Astrocyte of the cerebellum (primary cell): ENCODE measurements around the gene SEZ6.
A peak's percentile ranks its signal among the peaks of the same experiment; 100 is the strongest.

Experiments
- DNase-seq: peaks from one replicate; pipeline ENCODE4 v3.0.0-alpha.2; 2011; ENCODE audit warnings: low read depth
- H3K4me3 ChIP-seq: 2 replicates; pipeline ENCODE4 v1.5.1; 2011; ENCODE audit warnings: mild to moderate bottlenecking, low read depth, low read length, moderate library complexity
- in situ Hi-C: cut with HindIII; loops from 2 replicates; pipeline ENCODE4 v1.10.0; 2017; ENCODE audit warnings: low sequenced_read_pairs
- TF ChIP-seq, protein P1 (sequence below): IDR thresholded peaks from 2 replicates; pipeline ENCODE4 v1.5.1; 2012; ENCODE audit warnings: low read length, low read depth, moderate library complexity, mild to moderate bottlenecking; ENCODE audit errors: missing control alignments

The SEZ6 gene

GRCh38 chr17:28973425-28973824, 32.4 kb downstream of the SEZ6 start:
- TF ChIP-seq, protein P1, sequence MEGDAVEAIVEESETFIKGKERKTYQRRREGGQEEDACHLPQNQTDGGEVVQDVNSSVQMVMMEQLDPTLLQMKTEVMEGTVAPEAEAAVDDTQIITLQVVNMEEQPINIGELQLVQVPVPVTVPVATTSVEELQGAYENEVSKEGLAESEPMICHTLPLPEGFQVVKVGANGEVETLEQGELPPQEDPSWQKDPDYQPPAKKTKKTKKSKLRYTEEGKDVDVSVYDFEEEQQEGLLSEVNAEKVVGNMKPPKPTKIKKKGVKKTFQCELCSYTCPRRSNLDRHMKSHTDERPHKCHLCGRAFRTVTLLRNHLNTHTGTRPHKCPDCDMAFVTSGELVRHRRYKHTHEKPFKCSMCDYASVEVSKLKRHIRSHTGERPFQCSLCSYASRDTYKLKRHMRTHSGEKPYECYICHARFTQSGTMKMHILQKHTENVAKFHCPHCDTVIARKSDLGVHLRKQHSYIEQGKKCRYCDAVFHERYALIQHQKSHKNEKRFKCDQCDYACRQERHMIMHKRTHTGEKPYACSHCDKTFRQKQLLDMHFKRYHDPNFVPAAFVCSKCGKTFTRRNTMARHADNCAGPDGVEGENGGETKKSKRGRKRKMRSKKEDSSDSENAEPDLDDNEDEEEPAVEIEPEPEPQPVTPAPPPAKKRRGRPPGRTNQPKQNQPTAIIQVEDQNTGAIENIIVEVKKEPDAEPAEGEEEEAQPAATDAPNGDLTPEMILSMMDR = peak; percentile 38
- DNase-seq = peak; percentile 79
- H3K4me3 ChIP-seq = no peak overlapping the region
- in situ Hi-C loops = no loop called here

GRCh38 chr17:28972437-28972836, 33.4 kb downstream of the SEZ6 start:
- no peak overlapping the region for H3K4me3 ChIP-seq
- no peak for DNase-seq
- in situ Hi-C loops = no loop called here
- TF ChIP-seq, protein P1 = no peak

- in situ Hi-C loops = no loop called here
These were observed 35.0 kb downstream of the SEZ6 start for GRCh38 chr17:28970879-28971278.

GRCh38 chr17:28969706-28970393, 36.0 kb downstream of the SEZ6 start:
- H3K4me3 ChIP-seq = no peak overlapping the region
- in situ Hi-C loops = no loop called here
- DNase-seq = no peak
- TF ChIP-seq, protein P1 = no peak

More at GRCh38 chr17:28970879-28971278, 35.0 kb downstream of the SEZ6 start:
- TF ChIP-seq, protein P1 = no peak
- no peak overlapping the region for H3K4me3 ChIP-seq
- no peak for DNase-seq

DNA sequence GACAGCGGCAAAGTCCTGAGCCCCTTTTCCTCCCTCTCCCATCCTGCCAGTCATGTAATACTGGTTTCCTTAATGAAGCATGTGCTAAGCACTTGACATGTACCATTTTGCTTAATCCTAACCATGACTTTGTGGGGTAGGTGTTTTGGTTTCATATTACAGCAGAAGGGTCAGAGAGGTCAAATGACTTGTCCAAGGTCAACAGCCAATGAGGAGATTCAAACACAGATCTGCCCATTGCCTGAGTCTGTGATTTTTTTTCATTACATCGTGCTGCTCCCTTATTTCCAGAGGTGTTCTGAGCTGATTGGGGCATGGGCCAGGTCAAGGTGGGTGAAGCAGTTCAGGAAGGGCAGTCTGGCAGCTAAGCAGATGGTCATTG, 36.9 kb downstream of the SEZ6 start:
- in situ Hi-C loops = no loop called here
- H3K4me3 ChIP-seq = no peak overlapping the region
- no peak for DNase-seq
- TF ChIP-seq, protein P1 = no peak

GRCh38 chr17:28968231-28968913, 37.5 kb downstream of the SEZ6 start:
- TF ChIP-seq, protein P1 = no peak
- in situ Hi-C loops = no loop called here

More at GRCh38 chr17:28968231-28968913, 37.5 kb downstream of the SEZ6 start:
- H3K4me3 ChIP-seq = no peak overlapping the region
- no peak for DNase-seq
